RWPE1 (cell line): ENCODE measurements around the gene THBD.

Source experiments
- CTCF ChIA-PET: fragments of 350-600 bp; sonication (Branson Sonifier 250); formaldehyde crosslinking; extraction: SDS; loops from one replicate; lab custom pipeline; 2021; lab: Yijun Ruan, JAX
- POLR2A ChIA-PET: fragments of 400-600 bp; formaldehyde crosslinking; extraction: SDS; loops from one replicate; lab custom pipeline; 2020; ENCODE audit warnings: antibody characterized with exemption; ENCODE audit not compliant: low non-redundant PET; lab: Yijun Ruan, JAX
- DNase-seq: peaks from one replicate; pipeline ENCODE4 v3.0.0; 2012; ENCODE audit warnings: low spot score
- H3K27ac ChIP-seq: fragments of 450-650 bp; 2 replicates; pipeline ENCODE4 v1.5.1; 2017
- CTCF ChIP-seq: fragments of 450-650 bp; conservative IDR thresholded peaks from 2 replicates; pipeline ENCODE4 v1.5.1; 2017; ENCODE audit warnings: low read depth, mild to moderate bottlenecking

The THBD gene

GRCh38 chr20:23086056-23086566, 36.6 kb upstream of the THBD start, which contains the start of gene CD93:
CD93 (minus strand) TSS chr20:23086324; CDS start chr20:23086192, 132 bp downstream.
- TF ChIP-seq CTCF: no peak
- CTCF ChIA-PET: interaction anchor here (0.6 kb wide), 1 partner anchor 88 kb away, joined by 4 read pairs; no protein-coding TSS in a partner anchor
- no peak within 1 kb of the TSS for H3K27ac ChIP-seq
- POLR2A ChIA-PET: no interaction called here
- DNase-seq: no peak

- no peak overlapping the region for H3K27ac ChIP-seq
- ChIA-PET CTCF (interaction anchor here (0.6 kb wide), 1 partner anchor 88 kb away, joined by 4 read pairs; no protein-coding TSS in a partner anchor), POLR2A (no interaction called here)
- no peak for DNase-seq
- no peak for TF ChIP-seq CTCF
These were observed 36.1 kb upstream of the THBD start for GRCh38 chr20:23085436-23086055.

GRCh38 chr20:23084845-23085365, 35.4 kb upstream of the THBD start:
- POLR2A ChIA-PET: no interaction called here
- no peak for TF ChIP-seq CTCF
- H3K27ac ChIP-seq: no peak overlapping the region
- no peak for DNase-seq
- CTCF ChIA-PET: no interaction called here

GRCh38 chr20:23084282-23084844, 34.9 kb upstream of the THBD start:
- ChIA-PET CTCF (interaction anchor here (0.6 kb wide), 2 partner anchors 10 to 1870 kb away, joined by 3 read pairs; no protein-coding TSS in a partner anchor), POLR2A (no interaction called here)
- no peak for DNase-seq
- no peak for TF ChIP-seq CTCF
- H3K27ac ChIP-seq: no peak overlapping the region

- DNase-seq: no peak
- ChIA-PET CTCF (interaction anchor here (0.6 kb wide), 2 partner anchors 10 to 1871 kb away, joined by 3 read pairs; no protein-coding TSS in a partner anchor), POLR2A (no interaction called here)
These were observed 34.2 kb upstream of the THBD start for GRCh38 chr20:23083553-23084220.

More at GRCh38 chr20:23083553-23084220, 34.2 kb upstream of the THBD start:
- H3K27ac ChIP-seq: no peak overlapping the region
- TF ChIP-seq CTCF: no peak
